ENCODE measurements around the gene CBLL1.

CBLL1 gene

DNA sequence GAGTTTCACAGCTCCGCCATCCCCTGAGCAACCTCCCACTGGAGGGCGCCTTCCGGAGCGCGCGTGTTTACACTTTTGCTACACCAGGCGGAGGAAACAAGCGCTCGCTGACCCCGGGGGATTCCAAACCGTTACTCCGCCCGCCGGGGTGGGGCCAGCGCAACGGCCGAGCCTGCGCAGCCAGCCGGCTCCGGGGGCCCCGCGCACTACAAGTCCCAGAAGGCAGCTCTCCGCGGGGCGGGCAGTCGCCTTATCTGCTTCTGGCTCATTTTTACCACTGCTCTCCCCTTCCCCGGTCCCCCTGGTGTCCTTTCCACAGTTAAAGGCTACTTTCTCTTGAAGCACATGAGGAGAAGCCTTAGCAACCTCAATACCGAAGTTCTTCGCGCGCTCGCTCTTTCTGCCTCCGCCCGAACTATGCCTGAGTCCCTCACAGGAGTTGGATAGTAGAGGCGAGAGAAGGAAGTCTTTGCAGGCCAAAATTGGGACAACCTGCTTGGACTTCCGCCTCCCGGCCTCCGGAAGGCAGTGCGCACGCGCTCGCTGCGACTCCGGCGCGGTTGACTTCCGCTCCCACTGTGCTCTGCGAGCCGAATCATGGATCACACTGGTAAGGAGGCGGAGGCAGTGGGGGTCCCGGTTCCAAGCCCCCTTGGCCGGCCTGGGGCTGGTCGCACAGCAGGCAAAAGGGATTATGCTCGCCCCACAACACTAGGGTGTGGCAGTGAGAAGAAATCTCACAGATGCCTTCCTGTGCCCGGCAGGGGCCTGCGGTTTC lies at the start of gene CBLL1:
Gene CBLL1, plus strand, starts transcription at position 576 of the 778 bp plus-strand sequence. Its CDS starts 22 bp downstream, at position 598.
- DNase-seq = peak; percentile 94

GRCh38 chr7:107694386-107694785 lies 49.6 kb upstream of the CBLL1 start:
- peak; percentile 17 for DNase-seq

- no peak for DNase-seq
Observed at GRCh38 chr7:107696330-107696946, 47.5 kb upstream of the CBLL1 start.

- peak; percentile 3 for DNase-seq
Observed at GRCh38 chr7:107697321-107698049, 46.5 kb upstream of the CBLL1 start.

DNA sequence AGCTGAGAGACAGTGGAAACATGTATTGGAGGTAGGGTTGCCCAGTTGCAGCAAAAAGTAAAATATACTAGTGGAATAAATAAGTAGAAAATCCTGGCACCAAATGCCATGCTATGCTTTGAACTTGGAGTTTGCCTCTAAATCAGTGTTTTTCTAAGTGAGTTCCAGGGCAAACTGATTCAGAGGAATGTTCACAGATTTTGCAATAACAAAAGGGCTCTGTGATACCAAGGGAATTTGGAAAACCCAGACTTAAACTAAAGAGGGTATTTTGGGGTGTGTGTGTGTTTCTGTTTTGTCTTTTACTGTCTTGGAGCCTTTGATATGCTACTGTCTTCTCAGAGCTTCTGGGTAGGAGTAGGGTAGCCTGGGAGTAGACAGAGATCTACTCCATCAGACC lies 43.4 kb upstream of the CBLL1 start:
- no peak for DNase-seq

DNA sequence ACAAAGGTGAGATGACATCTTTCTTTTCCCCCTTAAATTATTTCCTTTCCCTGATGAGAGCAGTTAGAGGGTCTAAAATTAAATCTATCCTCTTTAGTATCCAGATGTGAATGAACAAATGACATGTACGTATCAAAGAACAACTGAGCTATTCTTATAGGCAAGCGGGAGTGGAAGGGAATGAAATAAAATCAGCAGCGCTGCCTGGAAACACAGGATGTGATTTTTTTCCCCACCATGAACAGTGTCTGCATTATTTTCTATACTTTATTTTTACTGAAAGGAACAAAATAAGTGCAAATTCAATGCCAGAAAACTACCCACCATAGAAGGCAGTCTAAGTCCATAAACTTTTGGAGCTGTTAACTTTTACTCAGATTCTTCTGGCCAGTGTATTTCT lies 42.8 kb upstream of the CBLL1 start:
- no peak for DNase-seq

- DNase-seq = no peak
Observed at GRCh38 chr7:107703219-107703618, 40.7 kb upstream of the CBLL1 start.

DNA sequence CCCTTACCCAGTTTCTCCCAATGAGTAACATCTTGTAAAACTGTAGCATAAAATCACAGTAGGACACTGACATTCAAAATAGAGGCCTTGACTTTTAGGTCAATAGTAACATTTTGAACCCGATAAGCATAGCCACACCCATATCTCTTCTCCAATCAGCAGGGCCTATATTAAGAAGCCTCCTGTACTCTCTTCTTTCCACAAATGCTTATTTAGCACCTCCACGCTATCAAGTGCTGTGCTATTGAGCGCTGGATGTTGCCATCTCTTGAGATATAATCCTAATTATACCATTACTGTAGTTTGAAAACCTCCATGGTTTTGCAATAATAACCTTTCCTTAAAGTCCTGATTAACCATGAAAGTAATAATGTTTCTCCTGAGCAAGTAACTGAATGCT lies 40.1 kb upstream of the CBLL1 start:
- no peak for DNase-seq

- no peak for DNase-seq
Observed at GRCh38 chr7:107708956-107709355, 35.0 kb upstream of the CBLL1 start.

GRCh38 chr7:107711301-107711700 lies 32.6 kb upstream of the CBLL1 start:
- DNase-seq = no peak

DNA sequence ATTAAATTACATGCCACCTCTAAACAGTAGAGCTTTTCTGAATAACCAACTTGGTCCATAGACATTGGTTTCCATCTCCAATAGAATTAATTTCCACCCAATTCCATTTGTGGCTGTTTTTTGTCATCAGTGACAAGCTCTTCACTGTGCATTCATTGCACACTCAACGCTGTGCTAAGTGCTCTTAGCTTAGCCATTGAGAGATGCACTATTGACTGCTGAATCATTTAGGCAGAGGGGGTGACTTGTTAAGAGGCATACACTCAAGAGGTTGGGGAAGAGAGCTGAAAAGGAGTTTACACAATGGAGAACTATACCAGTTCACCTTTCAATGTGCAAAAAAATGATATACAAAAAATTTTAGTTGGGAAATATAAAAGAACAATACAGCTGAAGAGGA lies 31.9 kb upstream of the CBLL1 start:
- DNase-seq = no peak

- DNase-seq = no peak
Observed at GRCh38 chr7:107712896-107713295, 31.0 kb upstream of the CBLL1 start.

- no peak for DNase-seq
Observed at GRCh38 chr7:107715531-107715930, 28.4 kb upstream of the CBLL1 start.

DNA sequence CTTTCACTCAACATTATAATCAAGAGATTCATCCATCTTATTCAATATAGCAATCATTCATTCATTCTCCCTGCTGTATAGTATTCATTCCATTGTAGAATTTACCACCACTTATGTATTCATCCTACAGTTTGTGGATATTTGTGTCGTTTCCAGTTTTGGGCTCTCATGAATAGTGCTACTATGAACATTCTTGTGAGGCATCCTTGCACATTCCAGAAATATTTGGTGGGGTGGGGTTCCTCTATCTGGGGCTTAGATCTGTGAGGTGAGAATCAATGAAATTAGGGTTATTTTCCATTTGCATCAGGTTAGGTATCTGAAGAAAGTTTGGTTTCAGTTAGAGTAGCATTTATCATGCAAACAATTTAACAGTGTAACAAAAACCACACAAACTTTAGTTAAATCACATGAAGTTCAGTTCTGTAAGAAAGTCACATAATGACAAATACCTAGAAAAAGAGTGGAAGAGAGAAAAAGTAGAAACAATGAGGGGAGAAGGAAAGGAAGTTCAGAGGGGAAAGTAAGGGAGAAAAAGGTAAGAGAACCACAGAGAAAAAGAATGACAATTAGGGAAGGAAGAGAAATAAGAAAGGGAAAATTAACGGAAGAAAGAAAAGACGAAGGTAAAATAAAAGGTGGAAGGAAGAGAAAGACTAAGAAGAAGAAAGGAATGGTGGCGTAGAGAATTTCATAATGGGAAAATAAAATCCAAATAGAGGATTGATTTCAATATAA lies 25.3 kb upstream of the CBLL1 start:
- DNase-seq = no peak

- no peak for DNase-seq
Observed at GRCh38 chr7:107721286-107721685, 22.7 kb upstream of the CBLL1 start.

GRCh38 chr7:107723255-107723654 lies 20.7 kb upstream of the CBLL1 start:
- DNase-seq = no peak

- peak; percentile 60 for DNase-seq
Observed at GRCh38 chr7:107725138-107725740, 18.7 kb upstream of the CBLL1 start.

DNA sequence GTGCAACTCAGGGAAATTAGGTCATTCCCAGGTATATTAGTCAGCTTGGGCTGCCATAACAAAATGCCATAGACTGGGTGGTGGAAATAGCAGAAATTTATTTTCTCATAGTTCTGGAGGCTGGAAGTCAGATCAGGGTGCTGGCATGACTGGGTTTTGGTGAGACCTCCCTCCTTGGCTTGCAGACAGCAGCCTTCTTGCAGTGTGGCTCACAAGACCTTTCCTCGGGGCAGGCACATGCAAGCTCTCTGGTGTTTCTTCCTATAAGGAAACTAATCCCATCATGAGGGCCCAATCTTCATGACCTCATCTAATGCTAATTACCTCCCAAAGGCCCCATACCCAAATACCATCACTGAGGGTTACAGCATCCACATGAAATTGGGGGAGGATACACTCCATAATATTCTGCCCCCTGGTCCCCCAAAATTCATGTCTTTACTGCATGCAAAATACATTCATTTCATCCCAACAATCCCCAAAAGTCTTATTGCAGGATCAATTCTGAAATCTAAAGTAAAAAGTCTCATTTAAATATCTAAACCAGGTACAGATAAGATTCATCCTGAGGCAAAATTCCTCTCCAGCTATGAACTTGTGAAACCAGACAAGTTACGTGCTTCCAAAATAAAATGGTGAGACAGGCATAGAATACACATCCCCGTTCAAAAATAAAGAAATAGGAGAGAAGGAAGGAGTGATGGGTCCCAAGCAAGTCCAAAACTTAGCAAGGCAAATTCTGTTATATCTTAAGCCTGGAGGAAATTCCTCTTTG lies 17.4 kb upstream of the CBLL1 start:
- DNase-seq = no peak

- no peak for DNase-seq
Observed at GRCh38 chr7:107728276-107728675, 15.7 kb upstream of the CBLL1 start.

GRCh38 chr7:107742678-107743566 lies 1.0 kb upstream of the CBLL1 start:
- DNase-seq = peak; percentile 85

GRCh38 chr7:107744345-107744750 lies 406 bp downstream of the CBLL1 start:
- peak; percentile 67 for DNase-seq
